Cardiac muscle cell (in vitro differentiated cells and primary cell): ENCODE data around the gene TSHZ1. TPM values are rescaled to one million over a fixed set of nuclear protein-coding genes. Genes with fewer than 3 reads are reported as not detected.

Source experiments
- DNase-seq, 2 donors: peaks; one replicate each; pipeline versions ENCODE4 v3.0.0 to v3.0.0-alpha.2; 2010 to 2017; ENCODE audit warnings: low read depth in 1 of 2, low spot score in 1 of 2
- H3K27ac ChIP-seq: fragments of 200-600 bp; sonication (generic); 2 replicates; pipeline ENCODE4 v1.5.1; 2016
- H3K27me3 ChIP-seq: fragments of 200-600 bp; sonication (generic); 2 replicates; pipeline ENCODE4 v1.6.0; 2016; ENCODE audit warnings: control low read depth
- H3K36me3 ChIP-seq: fragments of 200-600 bp; sonication (generic); 2 replicates; pipeline ENCODE4 v1.5.1; 2016; ENCODE audit warnings: control low read depth
- H3K4me1 ChIP-seq: fragments of 200-600 bp; sonication (generic); 2 replicates; pipeline ENCODE4 v1.8.1; 2017; ENCODE audit warnings: low read depth, mild to moderate bottlenecking, mixed run types
- H3K4me3 ChIP-seq: fragments of 200-600 bp; sonication (generic); 2 replicates; pipeline ENCODE4 v1.5.1; 2016; ENCODE audit warnings: mild to moderate bottlenecking
- H3K9me3 ChIP-seq: fragments of 200-600 bp; sonication (generic); 2 replicates; pipeline ENCODE4 v1.5.1; 2017; ENCODE audit warnings: low read depth, mild to moderate bottlenecking, control low read depth
- CTCF ChIP-seq: IDR thresholded peaks from 2 replicates; pipeline ENCODE4 v1.5.1; 2012; ENCODE audit warnings: low read depth, mild to moderate bottlenecking, low read length
- polyA plus RNA-seq: library from polyadenylated mRNA; unstranded; fragments of >200 nt; fragmentation: Nextera tagmentation; extraction: Ambion mirVana; gene quantifications from 2 replicates; pipeline ENCODE4 v1.2.1, GENCODE V29; 2016
- total RNA-seq: library from RNA; depleted of rRNA; stranded (reverse); fragments of >200 nt; gene quantifications from 2 replicates; pipeline ENCODE4 v1.2.3, GENCODE V29; 2016

TSHZ1 gene
- total and polyA plus RNA-seq, 2 experiments from 2014 or later, result 6.5 to 13.5 TPM

- H3K27ac ChIP-seq, result no peak overlapping the region
- TF ChIP-seq CTCF, result no peak
- no peaks in the 10 kb centered on the region for H3K27me3 ChIP-seq
- H3K4me3 ChIP-seq, result no peak overlapping the region
- no peak for DNase-seq
- no peaks in the 10 kb centered on the region for H3K9me3 ChIP-seq
- H3K4me1 ChIP-seq, result peaks cover 38% of the 10 kb centered on the region
- no peaks in the 10 kb centered on the region for H3K36me3 ChIP-seq
These were observed 19.8 kb downstream of the TSHZ1 start for GRCh38 chr18:75230163-75231052.

GRCh38 chr18:75231053-75231406 lies 20.4 kb downstream of the TSHZ1 start:
- DNase-seq, result no peak
- TF ChIP-seq CTCF, result no peak
- H3K27ac ChIP-seq, result no peak overlapping the region
- peaks cover 36% of the 10 kb centered on the region for H3K4me1 ChIP-seq
- no peaks in the 10 kb centered on the region for H3K27me3 ChIP-seq
- H3K36me3 ChIP-seq, result no peaks in the 10 kb centered on the region
- H3K9me3 ChIP-seq, result no peaks in the 10 kb centered on the region
- H3K4me3 ChIP-seq, result no peak overlapping the region

- no peak for TF ChIP-seq CTCF
- Histone ChIP-seq H3K4me1 (peaks cover 10% of the 10 kb centered on the region), H3K36me3 (no peaks in the 10 kb centered on the region), H3K9me3 (no peaks in the 10 kb centered on the region), H3K27me3 (no peaks in the 10 kb centered on the region), H3K4me3 (no peak overlapping the region), H3K27ac (no peak overlapping the region)
- DNase-seq, result no peak
These were observed 24.3 kb downstream of the TSHZ1 start for GRCh38 chr18:75234901-75235300.

GRCh38 chr18:75235896-75236295 lies 25.3 kb downstream of the TSHZ1 start:
- TF ChIP-seq CTCF, result no peak
- Histone ChIP-seq H3K27ac (no peak overlapping the region), H3K4me3 (no peak overlapping the region), H3K9me3 (no peaks in the 10 kb centered on the region), H3K27me3 (no peaks in the 10 kb centered on the region), H3K36me3 (no peaks in the 10 kb centered on the region), H3K4me1 (peaks cover 10% of the 10 kb centered on the region)
- DNase-seq, result no peak

- Histone ChIP-seq H3K36me3 (no peaks in the 10 kb centered on the region), H3K4me1 (no peaks in the 10 kb centered on the region)
These were observed 27.5 kb downstream of the TSHZ1 start for GRCh38 chr18:75238100-75238499.

More at GRCh38 chr18:75238100-75238499, 27.5 kb downstream of the TSHZ1 start:
- TF ChIP-seq CTCF, result no peak
- no peak overlapping the region for H3K27ac ChIP-seq
- no peak overlapping the region for H3K4me3 ChIP-seq
- H3K27me3 ChIP-seq, result no peaks in the 10 kb centered on the region
- no peak for DNase-seq
- no peaks in the 10 kb centered on the region for H3K9me3 ChIP-seq
